ENCODE results near the gene ADH1A. TPM values are rescaled to one million over a fixed set of nuclear protein-coding genes. Genes with fewer than 3 reads are reported as not detected.

Gene ADH1A
- total RNA-seq: not detected in 2 replicates

GRCh38 chr4:99290848-99291786 is at the start of gene ADH1A:
Gene ADH1A, minus strand, starts transcription at chr4:99290985. Its CDS starts 71 bp downstream, at chr4:99290914.

GRCh38 chr4:99321241-99322191 is 30.7 kb upstream of the ADH1A start, which contains the start of gene ADH1B:
Gene ADH1B, minus strand, starts transcription at chr4:99321401. Its CDS starts 70 bp downstream, at chr4:99321331.

Other genes starting within 250 kb of the ADH1A start
- gene ADH5, start 202.2 kb downstream of the ADH1A start, total RNA-seq: 170 and 191 TPM in 2 replicates
- 0.28 TPM in 1 of 2 replicates, not detected in the other for gene ADH4, start 146.7 kb downstream of the ADH1A start, total RNA-seq
- gene ADH6, start 71.7 kb downstream of the ADH1A start, total RNA-seq: under 0.01 TPM in 1 of 2 replicates, not detected in the other
- 0.38 and 0.85 TPM in 2 replicates for gene ADH1B, start 30.4 kb upstream of the ADH1A start, total RNA-seq
- gene ADH1C, start 61.8 kb upstream of the ADH1A start, total RNA-seq: under 0.01 TPM in 1 of 2 replicates, not detected in the other
- not detected in 2 replicates for gene ADH7, start 144.4 kb upstream of the ADH1A start, total RNA-seq
- gene C4orf17, start 220.0 kb upstream of the ADH1A start, total RNA-seq: not detected in 2 replicates

Measured in regular cardiac myocyte (primary cell).